GM23338 (cell line): ENCODE measurements around the gene DBNL. TPM values are rescaled to one million over a fixed set of nuclear protein-coding genes. Genes with fewer than 3 reads are reported as not detected.

ENCODE experiments used
- ATAC-seq: fragments of 200-7000 bp; cut with Tn5 transposase; 3 replicates; pipeline ENCODE4 v1.9.1; 2020
- DNase-seq: peaks from one replicate; pipeline ENCODE4 v3.0.0-alpha.2; 2015; ENCODE audit warnings: low spot score
- H2AFZ ChIP-seq: fragments of 200-600 bp; sonication (generic); 2 replicates; pipeline ENCODE4 v1.8.0; 2016; ENCODE audit warnings: antibody characterized with exemption, mild to moderate bottlenecking, moderate library complexity
- H3F3A ChIP-seq: fragments of 200-600 bp; sonication (generic); replicated peaks from 2 replicates; pipeline ENCODE4 v1.8.0; 2017; ENCODE audit warnings: antibody characterized with exemption, mixed run types, low read depth
- H3K27ac ChIP-seq: fragments of 200-600 bp; sonication (generic); 2 replicates; pipeline ENCODE4 v1.6.1; 2016; ENCODE audit warnings: low read depth
- H3K27me3 ChIP-seq: fragments of 200-600 bp; sonication (generic); 2 replicates; pipeline ENCODE4 v1.8.0; 2016; ENCODE audit warnings: mild to moderate bottlenecking, mixed run types, moderate library complexity; ENCODE audit not compliant: insufficient read depth
- H3K36me3 ChIP-seq: fragments of 200-600 bp; sonication (generic); 2 replicates; pipeline ENCODE4 v1.8.0; 2016; ENCODE audit warnings: mild to moderate bottlenecking; ENCODE audit not compliant: insufficient read depth
- H3K4me1 ChIP-seq: fragments of 200-600 bp; sonication (generic); 2 replicates; pipeline ENCODE4 v1.8.0; 2016; ENCODE audit warnings: mild to moderate bottlenecking, moderate library complexity; ENCODE audit not compliant: insufficient read depth
- H3K4me2 ChIP-seq: fragments of 200-600 bp; sonication (generic); 2 replicates; pipeline ENCODE4 v1.7.1; 2017; ENCODE audit warnings: mixed run types
- H3K4me3 ChIP-seq: fragments of 200-600 bp; sonication (generic); 2 replicates; pipeline ENCODE4 v1.6.1; 2016; ENCODE audit warnings: mixed run types
- H3K79me2 ChIP-seq: fragments of 200-600 bp; sonication (generic); replicated peaks from 2 replicates; pipeline ENCODE4 v1.8.0; 2017; ENCODE audit warnings: mild to moderate bottlenecking; ENCODE audit not compliant: insufficient read depth
- H3K9me2 ChIP-seq: fragments of 200-600 bp; sonication (generic); 2 replicates; pipeline ENCODE4 v1.8.0; 2017; ENCODE audit not compliant: insufficient read depth
- H4K20me1 ChIP-seq: fragments of 200-600 bp; sonication (generic); replicated peaks from 2 replicates; pipeline ENCODE4 v1.8.0; 2017; ENCODE audit warnings: mild to moderate bottlenecking; ENCODE audit not compliant: insufficient read depth
- H3K27ac Mint-ChIP-seq: 2 replicates; pipeline ENCODE4 v1.8.0; 2020; ENCODE audit warnings: inconsistent platforms, mild to moderate bottlenecking, moderate library complexity, mixed read lengths
- H3K27me3 Mint-ChIP-seq: 3 replicates; pipeline ENCODE4 v1.8.0; 2022; ENCODE audit warnings: low read depth, mild to moderate bottlenecking, moderate library complexity, mixed read lengths, inconsistent platforms; ENCODE audit not compliant: insufficient read depth, poor library complexity
- H3K36me3 Mint-ChIP-seq: 3 replicates; pipeline ENCODE4 v1.8.0; 2021; ENCODE audit warnings: low read depth, mild to moderate bottlenecking, inconsistent platforms, moderate library complexity, mixed read lengths
- H3K4me1 Mint-ChIP-seq: 3 replicates; pipeline ENCODE4 v1.8.0; 2020; ENCODE audit warnings: mild to moderate bottlenecking, inconsistent platforms, mixed read lengths
- H3K4me3 Mint-ChIP-seq: 3 replicates; pipeline ENCODE4 v1.8.0; 2021; ENCODE audit warnings: moderate library complexity, mild to moderate bottlenecking, inconsistent platforms, mixed read lengths
- H3K9me3 Mint-ChIP-seq: 3 replicates; pipeline ENCODE4 v1.8.0; 2020; ENCODE audit warnings: moderate library complexity, mild to moderate bottlenecking, inconsistent platforms, mixed read lengths
- CREB1 ChIP-seq: fragments of 250-450 bp; sonication (Bioruptor Pico); IDR thresholded peaks from 2 replicates; pipeline ENCODE4 v1.5.0; 2020; ENCODE audit warnings: low read depth, mild to moderate bottlenecking, moderate library complexity
- CTCF ChIP-seq, 2 experiments: fragments of 200-600 bp in 1 of 2; sonication (generic) in 1 of 2; conservative IDR thresholded peaks; 2 replicates each; pipeline versions ENCODE4 v1.5.1 to v1.6.1; 2016 to 2017; ENCODE audit warnings: antibody characterized with exemption in 2 of 2, low read depth in 2 of 2, mild to moderate bottlenecking in 2 of 2, moderate library complexity in 1 of 2
- ETS1 ChIP-seq: IDR thresholded peaks from 2 replicates; pipeline ENCODE4 v1.6.1; 2016; ENCODE audit warnings: antibody characterized with exemption
- EZH2 ChIP-seq: fragments of 200-600 bp; sonication (generic); IDR thresholded peaks from one replicate; pipeline ENCODE4 v1.8.0; 2017; ENCODE audit warnings: antibody characterized with exemption, mild to moderate bottlenecking, low read depth; ENCODE audit not compliant: unreplicated experiment
- EZH2phosphoT487 ChIP-seq: fragments of 200-600 bp; sonication (generic); IDR thresholded peaks from one replicate; pipeline ENCODE4 v1.8.1; 2018; ENCODE audit warnings: antibody characterized with exemption; ENCODE audit not compliant: unreplicated experiment
- JUNB ChIP-seq: IDR thresholded peaks from one replicate; pipeline ENCODE4 v1.6.1; 2016; ENCODE audit warnings: antibody characterized with exemption; ENCODE audit not compliant: unreplicated experiment
- NANOG ChIP-seq: IDR thresholded peaks from 2 replicates; pipeline ENCODE4 v1.6.1; 2016; ENCODE audit warnings: antibody characterized with exemption, borderline replicate concordance
- POLR2AphosphoS5 ChIP-seq: IDR thresholded peaks from 2 replicates; pipeline ENCODE4 v1.6.1; 2016; ENCODE audit warnings: antibody characterized with exemption, low read depth
- REST ChIP-seq: IDR thresholded peaks from one replicate; pipeline ENCODE4 v1.6.1; 2018; ENCODE audit warnings: antibody characterized with exemption; ENCODE audit not compliant: unreplicated experiment
- STAT1 ChIP-seq: IDR thresholded peaks from one replicate; pipeline ENCODE4 v1.6.1; 2016; ENCODE audit warnings: antibody characterized with exemption; ENCODE audit not compliant: unreplicated experiment
- ZNF114 ChIP-seq: fragments of 250-450 bp; sonication (Bioruptor Pico); IDR thresholded peaks from 2 replicates; pipeline ENCODE4 v1.5.0; 2020; ENCODE audit warnings: mild to moderate bottlenecking, moderate library complexity
- ZNF331 ChIP-seq: fragments of 250-450 bp; sonication (Bioruptor Pico); IDR thresholded peaks from 2 replicates; pipeline ENCODE4 v1.5.0; 2020; ENCODE audit warnings: low read depth, mild to moderate bottlenecking, moderate library complexity
- polyA plus RNA-seq: library from polyadenylated mRNA; unstranded; fragments of >200 nt; fragmentation: Nextera tagmentation; extraction: Ambion mirVana; gene quantifications from 2 replicates; pipeline ENCODE4 v1.2.1, GENCODE V29; 2016
- total RNA-seq: library from RNA; depleted of rRNA; stranded (reverse); fragments of >200 nt; shearing (Covaris generic); gene quantifications from 2 replicates; pipeline ENCODE4 v1.2.3, GENCODE V29; 2014
- TF ChIP-seq, protein P1 (sequence below): fragments of 250-450 bp; sonication (Bioruptor Pico); IDR thresholded peaks from 2 replicates; pipeline ENCODE4 v1.5.0; 2020; ENCODE audit warnings: mild to moderate bottlenecking, moderate library complexity

DBNL gene
- total and polyA plus RNA-seq, 2 experiments from 2014 or later, result 18.1 to 49.4 TPM

GRCh38 chr7:44057849-44058758, 13.6 kb downstream of the DBNL start:
- TF ChIP-seq NANOG, result no peak
- TF ChIP-seq POLR2AphosphoS5, result no peak
- TF ChIP-seq, protein P1, sequence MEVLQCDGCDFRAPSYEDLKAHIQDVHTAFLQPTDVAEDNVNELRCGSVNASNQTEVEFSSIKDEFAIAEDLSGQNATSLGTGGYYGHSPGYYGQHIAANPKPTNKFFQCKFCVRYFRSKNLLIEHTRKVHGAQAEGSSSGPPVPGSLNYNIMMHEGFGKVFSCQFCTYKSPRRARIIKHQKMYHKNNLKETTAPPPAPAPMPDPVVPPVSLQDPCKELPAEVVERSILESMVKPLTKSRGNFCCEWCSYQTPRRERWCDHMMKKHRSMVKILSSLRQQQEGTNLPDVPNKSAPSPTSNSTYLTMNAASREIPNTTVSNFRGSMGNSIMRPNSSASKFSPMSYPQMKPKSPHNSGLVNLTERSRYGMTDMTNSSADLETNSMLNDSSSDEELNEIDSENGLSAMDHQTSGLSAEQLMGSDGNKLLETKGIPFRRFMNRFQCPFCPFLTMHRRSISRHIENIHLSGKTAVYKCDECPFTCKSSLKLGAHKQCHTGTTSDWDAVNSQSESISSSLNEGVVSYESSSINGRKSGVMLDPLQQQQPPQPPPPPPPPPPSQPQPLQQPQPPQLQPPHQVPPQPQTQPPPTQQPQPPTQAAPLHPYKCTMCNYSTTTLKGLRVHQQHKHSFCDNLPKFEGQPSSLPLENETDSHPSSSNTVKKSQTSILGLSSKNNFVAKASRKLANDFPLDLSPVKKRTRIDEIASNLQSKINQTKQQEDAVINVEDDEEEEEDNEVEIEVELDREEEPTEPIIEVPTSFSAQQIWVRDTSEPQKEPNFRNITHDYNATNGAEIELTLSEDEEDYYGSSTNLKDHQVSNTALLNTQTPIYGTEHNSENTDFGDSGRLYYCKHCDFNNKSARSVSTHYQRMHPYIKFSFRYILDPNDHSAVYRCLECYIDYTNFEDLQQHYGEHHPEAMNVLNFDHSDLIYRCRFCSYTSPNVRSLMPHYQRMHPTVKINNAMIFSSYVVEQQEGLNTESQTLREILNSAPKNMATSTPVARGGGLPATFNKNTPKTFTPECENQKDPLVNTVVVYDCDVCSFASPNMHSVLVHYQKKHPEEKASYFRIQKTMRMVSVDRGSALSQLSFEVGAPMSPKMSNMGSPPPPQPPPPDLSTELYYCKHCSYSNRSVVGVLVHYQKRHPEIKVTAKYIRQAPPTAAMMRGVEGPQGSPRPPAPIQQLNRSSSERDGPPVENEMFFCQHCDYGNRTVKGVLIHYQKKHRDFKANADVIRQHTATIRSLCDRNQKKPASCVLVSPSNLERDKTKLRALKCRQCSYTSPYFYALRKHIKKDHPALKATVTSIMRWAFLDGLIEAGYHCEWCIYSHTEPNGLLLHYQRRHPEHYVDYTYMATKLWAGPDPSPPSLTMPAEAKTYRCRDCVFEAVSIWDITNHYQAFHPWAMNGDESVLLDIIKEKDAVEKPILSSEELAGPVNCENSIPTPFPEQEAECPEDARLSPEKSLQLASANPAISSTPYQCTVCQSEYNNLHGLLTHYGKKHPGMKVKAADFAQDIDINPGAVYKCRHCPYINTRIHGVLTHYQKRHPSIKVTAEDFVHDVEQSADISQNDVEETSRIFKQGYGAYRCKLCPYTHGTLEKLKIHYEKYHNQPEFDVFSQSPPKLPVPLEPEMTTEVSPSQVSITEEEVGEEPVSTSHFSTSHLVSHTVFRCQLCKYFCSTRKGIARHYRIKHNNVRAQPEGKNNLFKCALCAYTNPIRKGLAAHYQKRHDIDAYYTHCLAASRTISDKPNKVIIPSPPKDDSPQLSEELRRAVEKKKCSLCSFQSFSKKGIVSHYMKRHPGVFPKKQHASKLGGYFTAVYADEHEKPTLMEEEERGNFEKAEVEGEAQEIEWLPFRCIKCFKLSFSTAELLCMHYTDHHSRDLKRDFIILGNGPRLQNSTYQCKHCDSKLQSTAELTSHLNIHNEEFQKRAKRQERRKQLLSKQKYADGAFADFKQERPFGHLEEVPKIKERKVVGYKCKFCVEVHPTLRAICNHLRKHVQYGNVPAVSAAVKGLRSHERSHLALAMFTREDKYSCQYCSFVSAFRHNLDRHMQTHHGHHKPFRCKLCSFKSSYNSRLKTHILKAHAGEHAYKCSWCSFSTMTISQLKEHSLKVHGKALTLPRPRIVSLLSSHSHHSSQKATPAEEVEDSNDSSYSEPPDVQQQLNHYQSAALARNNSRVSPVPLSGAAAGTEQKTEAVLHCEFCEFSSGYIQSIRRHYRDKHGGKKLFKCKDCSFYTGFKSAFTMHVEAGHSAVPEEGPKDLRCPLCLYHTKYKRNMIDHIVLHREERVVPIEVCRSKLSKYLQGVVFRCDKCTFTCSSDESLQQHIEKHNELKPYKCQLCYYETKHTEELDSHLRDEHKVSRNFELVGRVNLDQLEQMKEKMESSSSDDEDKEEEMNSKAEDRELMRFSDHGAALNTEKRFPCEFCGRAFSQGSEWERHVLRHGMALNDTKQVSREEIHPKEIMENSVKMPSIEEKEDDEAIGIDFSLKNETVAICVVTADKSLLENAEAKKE (CRISPR knock-in tag), result no peak
- no peak for TF ChIP-seq REST
- TF ChIP-seq EZH2, result no peak
- TF ChIP-seq ZNF114, result no peak
- TF ChIP-seq EZH2phosphoT487, result no peak
- no peak for TF ChIP-seq STAT1
- TF ChIP-seq ZNF331 (CRISPR knock-in tag), result no peak
- no peak for TF ChIP-seq CREB1 (CRISPR knock-in tag)
- no peak for TF ChIP-seq CTCF (conservative IDR thresholded peaks at IDR 0.05; ENCODE audit: low read depth in 2 of 2)
- no peak for TF ChIP-seq ETS1
- no peak for TF ChIP-seq JUNB
- H3K27me3 ChIP-seq, result no peaks in the 10 kb centered on the region
- no peak overlapping the region for H3K27ac ChIP-seq
- Mint-ChIP-seq H3K36me3 (peaks cover 54% of the 10 kb centered on the region), H3K4me1 (no peaks in the 10 kb centered on the region), H3K9me3 (no peaks in the 10 kb centered on the region), H3K27ac (no peak overlapping the region), H3K27me3 (no peaks in the 10 kb centered on the region), H3K4me3 (no peak overlapping the region)
- no peaks in the 10 kb centered on the region for H3K9me2 ChIP-seq
- H3K4me2 ChIP-seq, result no peak overlapping the region
- no peaks in the 10 kb centered on the region; the same call in 1 of the 2 replicates for H3K36me3 ChIP-seq
- peaks cover 5% of the 10 kb centered on the region for H4K20me1 ChIP-seq
- ATAC-seq (no peak), DNase-seq (no peak)
- H3F3A ChIP-seq, result no peaks in the 10 kb centered on the region
- H2AFZ ChIP-seq, result no peak overlapping the region
- H3K4me3 ChIP-seq, result no peak overlapping the region
- no peaks in the 10 kb centered on the region for H3K79me2 ChIP-seq
- H3K4me1 ChIP-seq, result no peaks in the 10 kb centered on the region; the same call in 1 of the 2 replicates
